Sciatic nerve (tissue), 2 donors: ENCODE results near the gene GABBR2. TPM values are rescaled to one million over a fixed set of nuclear protein-coding genes. Genes with fewer than 3 reads are reported as not detected.

ENCODE experiments used
- ATAC-seq: fragments of 200-7000 bp; cut with Tn5 transposase; one replicate; pipeline ENCODE4 v1.9.1; 2020; ENCODE audit warnings: mild to moderate bottlenecking, moderate library complexity
- DNase-seq: peaks from one replicate; pipeline ENCODE4 v3.0.0-alpha.2; 2020; ENCODE audit warnings: low spot score
- intact Hi-C: fragments of 100-400 bp; cut with DNase I; formaldehyde crosslinking; loops from one replicate; pipeline ENCODE4 v1.14.2; 2022
- total RNA-seq: library from RNA; stranded (reverse); fragmentation: NEBNext Ultra II Directional; extraction: Animal tissue kit (Norgen Biotek cat#: 25700); gene quantifications from one replicate; pipeline ENCODE4 v1.2.1, GENCODE V29; 2021
- donor health status: DM: no; HTN: no; CAD: no.
- donor health status: DM: no; HTN: no; CAD: no.

Gene GABBR2
- total RNA-seq, result 0.49 TPM

GRCh38 chr9:98708933-98709911 is at the start of gene GABBR2:
GABBR2 (minus strand) TSS chr9:98708935; CDS start chr9:98708737, 198 bp downstream.
- intact Hi-C loops, result no loop called here
- ATAC-seq (no peak), DNase-seq (no peak)

DNA sequence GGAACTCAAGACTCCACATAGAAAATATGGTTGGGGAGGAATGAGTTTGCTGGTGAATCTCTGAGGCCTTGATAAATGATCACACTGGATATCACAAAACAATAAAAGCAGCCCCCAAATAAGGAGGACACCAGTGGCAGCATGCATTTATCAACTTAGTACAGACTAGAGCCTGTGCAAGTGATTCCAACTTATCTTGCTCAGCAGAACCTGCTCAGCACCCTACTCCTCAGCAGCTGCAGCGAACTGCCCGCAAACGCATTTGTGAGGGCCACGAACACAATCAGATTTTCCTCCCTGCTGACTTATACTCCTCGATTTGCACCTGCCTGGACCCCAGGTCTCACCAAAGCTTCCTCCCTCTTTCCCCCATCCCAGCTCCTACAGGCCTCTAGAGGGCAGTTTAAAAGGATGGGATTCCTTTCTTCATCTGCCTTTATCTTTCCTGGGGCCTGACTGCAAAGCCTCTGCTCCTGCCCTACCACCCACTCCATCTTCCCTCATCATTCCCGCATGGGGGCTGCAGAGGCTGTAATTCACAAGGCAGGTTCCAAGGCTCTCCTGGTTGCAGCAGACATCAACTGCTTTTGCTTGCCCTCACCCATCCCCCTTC is 46.4 kb upstream of the GABBR2 start:
- intact Hi-C loops, result no loop called here
- no peak for DNase-seq
- no peak for ATAC-seq

DNA sequence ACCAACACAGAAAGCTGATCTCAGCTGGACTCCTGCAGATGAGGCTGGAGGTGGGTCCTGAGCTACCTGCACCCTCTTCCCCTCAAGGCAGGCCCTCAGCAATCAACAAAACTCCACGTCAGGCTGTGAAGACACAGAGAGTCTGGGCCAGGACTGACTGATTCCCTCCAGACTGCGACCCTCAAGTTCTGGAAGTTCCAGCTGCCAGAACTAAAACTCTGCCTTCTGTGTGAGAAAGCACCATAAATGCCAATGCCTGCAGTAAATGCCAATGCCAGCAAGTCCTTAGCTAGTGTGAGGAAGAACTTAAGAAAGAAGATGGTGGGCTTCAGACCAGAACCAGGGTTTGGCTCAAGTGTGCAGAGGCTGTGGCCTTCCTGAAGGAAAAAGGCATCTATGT is 42.5 kb upstream of the GABBR2 start:
- no peak for ATAC-seq
- no peak for DNase-seq
- intact Hi-C loops, result no loop called here

DNA sequence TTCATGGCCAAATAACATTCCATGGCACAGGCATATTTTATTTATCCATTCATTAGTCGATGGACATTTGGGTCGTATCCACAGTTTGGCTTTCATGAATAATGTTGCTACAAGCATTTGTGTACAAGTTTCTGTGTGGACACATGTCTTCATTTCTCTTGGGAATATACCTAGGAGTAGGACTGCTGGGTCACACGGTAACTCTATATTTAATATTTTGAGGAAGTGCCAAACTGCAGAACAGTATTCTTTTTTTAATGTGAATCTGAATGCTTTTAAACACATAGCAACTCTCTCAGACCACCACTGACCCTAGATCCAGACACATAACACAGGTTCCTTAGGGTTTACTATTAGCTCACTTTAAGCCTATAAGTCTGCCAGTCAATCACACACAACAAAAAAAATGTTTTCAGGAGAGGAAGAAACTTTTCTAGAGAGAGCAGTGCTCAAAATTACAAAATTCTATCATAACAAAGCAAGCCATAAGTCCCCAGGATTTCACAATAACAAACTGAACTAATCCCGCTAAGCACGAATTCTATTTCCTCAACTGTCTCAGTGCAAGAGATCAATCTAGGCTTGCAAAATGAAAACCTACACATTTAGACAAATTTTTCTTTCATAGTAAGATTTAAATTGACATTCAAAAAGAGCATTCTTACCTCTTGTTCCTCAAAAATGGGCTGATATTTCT is 41.8 kb upstream of the GABBR2 start:
- ATAC-seq (no peak), DNase-seq (no peak)
- intact Hi-C loops, result no loop called here

DNA sequence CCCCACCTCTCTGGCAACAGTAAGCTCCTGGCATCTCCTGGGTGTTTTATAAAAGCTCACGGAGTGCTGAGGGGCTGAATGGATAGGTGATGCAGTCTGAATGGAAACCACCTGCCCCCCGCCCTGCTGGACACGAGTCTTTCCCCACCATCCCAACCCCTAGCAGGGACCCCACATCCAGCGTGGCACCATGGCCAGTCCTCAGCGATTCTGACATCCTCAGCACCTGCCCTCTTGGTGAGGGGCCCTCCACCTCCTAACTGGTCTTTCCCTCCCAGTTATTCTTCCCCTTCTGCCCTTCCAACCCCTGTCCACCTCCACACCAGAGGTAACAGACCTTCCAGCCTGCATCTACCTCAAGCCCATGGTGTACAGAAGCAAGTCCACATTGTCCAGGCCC is 38.7 kb upstream of the GABBR2 start:
- intact Hi-C loops, result no loop called here
- no peak for ATAC-seq
- DNase-seq, result no peak

DNA sequence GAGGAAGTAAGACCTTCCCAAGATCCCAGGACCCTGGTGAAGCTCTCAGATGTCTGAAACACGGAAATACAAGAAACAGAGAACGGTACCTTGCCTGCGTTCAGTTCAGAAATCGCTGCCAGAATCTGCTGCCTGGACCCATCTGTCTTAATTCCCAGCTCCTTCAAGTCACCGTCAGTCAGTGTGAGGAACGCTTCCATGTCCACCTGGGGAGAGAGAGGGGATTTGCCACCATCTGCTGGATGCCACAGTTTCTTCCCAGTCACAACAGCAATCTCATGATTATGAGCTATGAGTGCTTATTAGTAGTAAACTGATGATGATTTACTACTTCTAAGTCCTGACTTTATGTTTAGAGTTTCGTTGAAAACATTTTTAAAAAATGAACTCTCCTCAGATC is 36.7 kb upstream of the GABBR2 start:
- ATAC-seq (no peak), DNase-seq (no peak)
- intact Hi-C loops, result no loop called here

DNA sequence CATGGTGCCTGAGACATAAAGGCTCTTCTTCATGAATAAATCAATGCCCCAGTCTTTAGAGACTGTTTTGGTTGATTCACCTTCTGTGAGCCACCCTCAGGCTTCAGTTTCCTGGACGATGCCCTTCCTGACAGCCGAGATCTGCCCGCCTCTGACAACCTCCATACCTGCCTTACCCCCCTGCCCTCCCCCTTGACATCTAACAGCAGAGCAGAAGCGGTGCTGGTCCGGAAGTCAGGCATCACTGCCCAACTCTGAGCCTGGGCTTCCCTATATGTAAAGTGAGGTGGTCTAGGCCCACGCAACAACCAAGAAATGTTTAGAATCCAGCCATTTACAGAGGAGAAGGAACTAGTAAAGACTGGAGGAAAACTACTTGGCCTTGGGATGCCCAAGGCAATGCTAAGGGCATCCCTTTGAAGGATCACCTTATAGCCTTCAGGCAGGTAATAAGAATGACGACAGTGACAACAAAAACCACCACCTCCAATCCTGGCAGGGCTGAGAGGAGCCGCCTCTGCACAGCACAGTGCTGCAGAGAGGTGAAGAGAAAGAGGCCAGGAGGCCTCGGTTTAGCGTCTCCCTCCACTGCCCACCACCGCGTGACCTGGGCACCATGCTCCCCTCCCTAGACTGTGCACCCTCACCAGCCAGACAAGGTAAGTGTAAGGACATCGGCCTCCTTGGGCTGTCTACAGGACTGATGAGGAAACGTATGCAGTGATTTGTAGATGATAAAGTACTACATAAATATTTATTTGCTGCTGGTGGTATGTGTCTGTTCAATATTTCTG is 35.3 kb upstream of the GABBR2 start:
- ATAC-seq (no peak), DNase-seq (no peak)
- intact Hi-C loops, result no loop called here

GRCh38 chr9:98743329-98743728 is 34.6 kb upstream of the GABBR2 start:
- DNase-seq (no peak), ATAC-seq (no peak)
- intact Hi-C loops, result no loop called here

DNA sequence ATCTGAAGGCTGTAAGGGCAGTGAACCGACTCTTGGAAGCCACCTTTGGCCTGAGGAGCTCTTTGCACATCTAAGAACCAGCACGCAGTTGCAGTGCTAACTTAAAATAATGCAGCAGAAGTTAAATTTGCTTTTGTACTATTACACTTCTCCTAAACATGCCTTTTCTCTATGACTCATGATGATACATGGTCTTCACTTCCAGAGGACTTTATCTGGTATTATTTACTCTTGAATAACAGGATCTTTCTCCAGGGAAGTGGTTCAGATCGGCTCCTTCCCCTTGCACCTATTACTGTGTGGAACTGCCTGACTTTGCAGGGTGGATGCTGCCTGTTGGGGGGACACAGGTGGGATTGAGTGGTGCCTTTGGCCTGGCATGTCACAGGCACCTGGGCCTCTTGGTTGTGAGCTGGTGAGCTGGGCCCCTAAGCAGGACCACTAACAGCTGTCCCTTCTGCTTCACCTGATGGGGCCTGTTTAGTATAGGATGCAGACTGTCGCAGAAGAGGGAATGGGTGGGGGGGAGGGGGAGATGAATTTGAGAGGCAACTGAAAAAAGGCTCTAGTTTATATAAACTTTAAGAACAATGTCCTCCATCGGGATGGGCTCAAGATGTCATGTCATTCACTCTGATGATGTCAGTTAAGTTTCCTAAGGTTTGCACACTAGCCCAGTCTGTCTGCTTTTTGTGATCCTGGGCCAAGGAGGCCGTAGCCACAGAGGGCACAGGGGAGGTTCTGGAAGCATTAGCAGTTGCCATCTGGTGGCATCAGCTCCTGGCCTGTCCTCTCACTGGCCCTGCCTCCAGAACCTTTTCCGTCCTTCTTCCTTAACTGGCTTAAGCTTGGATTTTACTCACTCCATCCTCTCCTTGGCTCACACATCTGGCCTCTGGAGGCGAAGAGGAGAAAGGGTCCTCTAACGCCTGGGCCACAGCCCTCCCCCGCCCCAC is 33.9 kb upstream of the GABBR2 start:
- ATAC-seq (no peak), DNase-seq (no peak)
- intact Hi-C loops, result no loop called here

GRCh38 chr9:98740226-98740881 is 31.6 kb upstream of the GABBR2 start:
- intact Hi-C loops, result no loop called here
- DNase-seq (no peak), ATAC-seq (no peak)

GRCh38 chr9:98738741-98739140 is 30.0 kb upstream of the GABBR2 start:
- ATAC-seq, result no peak
- no peak for DNase-seq
- intact Hi-C loops, result no loop called here

DNA sequence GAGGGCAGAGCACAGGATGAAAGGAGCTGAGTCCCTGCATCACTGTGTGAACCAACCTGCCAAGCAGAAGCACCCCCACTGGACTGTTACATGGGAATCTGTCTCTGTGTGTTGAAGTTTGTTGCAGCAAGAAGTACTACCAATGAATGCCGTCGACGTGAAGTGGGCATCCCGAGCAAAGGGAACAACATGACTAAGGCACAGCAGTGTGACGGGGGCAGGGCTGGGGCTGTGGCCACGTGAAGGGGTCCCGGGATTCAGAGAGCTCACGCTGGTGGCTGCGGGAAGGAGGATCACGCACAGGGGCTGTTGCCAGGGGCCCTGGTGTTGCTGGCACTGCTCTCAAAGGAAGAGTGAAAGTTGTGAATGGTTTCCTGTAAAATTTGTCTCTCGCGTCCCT is 27.5 kb upstream of the GABBR2 start:
- intact Hi-C loops, result no loop called here
- DNase-seq, result no peak
- no peak for ATAC-seq

GRCh38 chr9:98732801-98733200 is 24.1 kb upstream of the GABBR2 start:
- ATAC-seq (no peak), DNase-seq (no peak)
- intact Hi-C loops, result no loop called here

- intact Hi-C loops, result no loop called here
- ATAC-seq (no peak), DNase-seq (no peak)
These were observed 23.4 kb upstream of the GABBR2 start for GRCh38 chr9:98732091-98732490.

GRCh38 chr9:98730871-98731270 is 22.1 kb upstream of the GABBR2 start:
- no peak for DNase-seq
- ATAC-seq, result no peak
- intact Hi-C loops, result no loop called here

DNA sequence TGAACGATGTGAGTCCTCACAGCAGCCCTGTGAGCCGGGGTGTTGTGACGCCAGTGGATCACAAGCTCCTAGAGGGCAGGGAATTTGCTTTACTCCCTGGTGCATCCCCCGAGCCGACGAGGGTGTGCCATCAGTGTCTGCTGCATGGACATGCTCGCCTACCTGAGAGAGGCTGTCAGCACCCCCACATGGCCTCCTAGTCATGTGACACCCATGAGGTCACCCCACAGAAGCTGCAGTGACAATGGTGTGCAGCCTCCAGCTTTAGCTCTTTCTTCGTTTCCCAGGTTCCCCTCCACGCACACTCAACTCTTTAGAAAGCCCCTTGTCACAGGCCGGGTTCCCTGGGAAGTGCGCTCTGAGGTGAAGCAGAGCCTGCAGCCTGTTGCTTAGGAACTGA is 19.8 kb upstream of the GABBR2 start:
- DNase-seq (no peak), ATAC-seq (no peak)
- intact Hi-C loops, result no loop called here

GRCh38 chr9:98727428-98727827 is 18.7 kb upstream of the GABBR2 start:
- ATAC-seq (no peak), DNase-seq (no peak)
- intact Hi-C loops, result no loop called here

GRCh38 chr9:98726735-98727134 is 18.0 kb upstream of the GABBR2 start:
- peak; percentile 66 for ATAC-seq
- no peak for DNase-seq
- intact Hi-C loops, result no loop called here
